GM12878 (cell line): ENCODE results near the gene AEN. TPM values are rescaled to one million over a fixed set of nuclear protein-coding genes. Genes with fewer than 3 reads are reported as not detected.

Experiments
- ATAC-seq: fragments of 200-7000 bp; cut with Tn5 transposase; 3 replicates; pipeline ENCODE4 v1.9.1; 2020; ENCODE audit warnings: mild to moderate bottlenecking, moderate library complexity
- BruUV-seq: library from RNA; stranded (reverse); fragments of 400-500 nt; replicated peaks from 2 replicates; lab custom pipeline; 2021; lab: Mats Ljungman, UMichigan
- CTCF ChIA-PET: fragments of 300-600 bp; sonication (Branson Sonifier 250); formaldehyde crosslinking; extraction: SDS; loops from one replicate; lab custom pipeline; 2021; ENCODE audit warnings: inconsistent platforms; lab: Yijun Ruan, JAX
- POLR2A ChIA-PET: fragments of 350-600 bp; formaldehyde crosslinking; extraction: SDS; loops from one replicate; lab custom pipeline; 2021; ENCODE audit warnings: inconsistent platforms; lab: Charles Lee
- RAD21 ChIA-PET: fragments of 300-600 bp; sonication (Branson Sonifier 250); formaldehyde crosslinking; loops from one replicate; lab custom pipeline; 2023; ENCODE audit warnings: antibody characterized with exemption; ENCODE audit not compliant: unreplicated experiment; lab: Charles Lee
- SMC1A ChIA-PET: fragments of 300-600 bp; sonication (Branson Sonifier 250); formaldehyde crosslinking; loops from one replicate; lab custom pipeline; 2023; ENCODE audit not compliant: unreplicated experiment, uncharacterized antibody; lab: Charles Lee
- DNase-seq: peaks from one replicate; pipeline ENCODE4 v3.0.0-alpha.2; 2011; ENCODE audit warnings: low read depth, low spot score
- FAIRE-seq: peaks from 3 replicates; lab custom pipeline; 2011; peaks lifted over from hg19 to GRCh38; lab: Jason Lieb, UNC
- H2AFZ ChIP-seq: 2 replicates; pipeline ENCODE4 v1.6.0; 2011; ENCODE audit warnings: low read depth, low read length, control low read depth; ENCODE audit not compliant: control insufficient read depth
- H3K27ac ChIP-seq: 2 replicates; pipeline ENCODE4 v1.5.1; 2011; ENCODE audit warnings: control low read depth; ENCODE audit not compliant: control insufficient read depth, insufficient read depth
- H3K27me3 ChIP-seq, 2 experiments: replicated peaks in 1 of 2; 2 replicates each; pipeline versions ENCODE4 v1.6.0 to v1.6.1; 2011; ENCODE audit warnings: low read length in 1 of 2; ENCODE audit not compliant: control insufficient read depth in 2 of 2, insufficient read depth in 2 of 2
- H3K36me3 ChIP-seq, 2 experiments: 2 replicates each; pipeline ENCODE4 v1.5.1; 2011; ENCODE audit warnings: low read length in 1 of 2; ENCODE audit not compliant: control insufficient read depth in 2 of 2, insufficient read depth in 2 of 2
- H3K4me1 ChIP-seq: 2 replicates; pipeline ENCODE4 v1.6.1; 2011; ENCODE audit warnings: mild to moderate bottlenecking, low read length, moderate library complexity, mixed read lengths; ENCODE audit not compliant: control insufficient read depth, insufficient read depth
- H3K4me2 ChIP-seq: 2 replicates; pipeline ENCODE4 v1.6.0; 2011; ENCODE audit warnings: control low read depth; ENCODE audit not compliant: control insufficient read depth, insufficient read depth
- H3K4me3 ChIP-seq: fragments of 200-600 bp; sonication (generic); 2 replicates; pipeline ENCODE4 v1.5.1; 2016
- H3K79me2 ChIP-seq: 2 replicates; pipeline ENCODE4 v1.6.0; 2011; ENCODE audit warnings: low read length; ENCODE audit not compliant: control insufficient read depth, insufficient read depth
- H3K9ac ChIP-seq: 2 replicates; pipeline ENCODE4 v1.8.0; 2011; ENCODE audit warnings: low read length, control low read depth, mixed read lengths; ENCODE audit not compliant: control insufficient read depth, insufficient read depth
- H3K9me3 ChIP-seq: replicated peaks from 3 replicates; pipeline ENCODE4 v1.5.1; 2011; ENCODE audit warnings: mild to moderate bottlenecking, low read length; ENCODE audit not compliant: control insufficient read depth, insufficient read depth
- H4K20me1 ChIP-seq: 2 replicates; pipeline ENCODE4 v1.6.0; 2011; ENCODE audit not compliant: control insufficient read depth, insufficient read depth
- CBFB ChIP-seq: IDR thresholded peaks from 2 replicates; pipeline ENCODE4 v1.6.1; 2016; ENCODE audit warnings: antibody characterized with exemption, low read depth
- CREB1 ChIP-seq: IDR thresholded peaks from 2 replicates; pipeline ENCODE4 v1.6.1; 2012; ENCODE audit warnings: low read depth, mild to moderate bottlenecking, inconsistent platforms
- FOXK2 ChIP-seq: fragments of 450-650 bp; IDR thresholded peaks from 2 replicates; pipeline ENCODE4 v1.6.1; 2017; ENCODE audit warnings: mild to moderate bottlenecking, moderate library complexity
- MYC ChIP-seq: IDR thresholded peaks from 2 replicates; pipeline ENCODE4 v1.6.1; 2011; ENCODE audit warnings: mild to moderate bottlenecking, low read length, moderate library complexity, inconsistent platforms; ENCODE audit not compliant: insufficient read depth, insufficient replicate concordance, insufficient read length, severe bottlenecking
- NKRF ChIP-seq: fragments of 450-650 bp; conservative IDR thresholded peaks from 2 replicates; pipeline ENCODE4 v1.6.1; 2017; ENCODE audit warnings: mild to moderate bottlenecking, moderate library complexity
- TCF7 ChIP-seq: IDR thresholded peaks from 2 replicates; pipeline ENCODE4 v1.6.1; 2014; ENCODE audit warnings: antibody characterized with exemption, borderline replicate concordance
- WGBS: methylation state at CpG from one replicate; pipeline ENCODE4 v1.1.6; 2016; ENCODE audit warnings: low lambda C conversion rate; ENCODE audit not compliant: insufficient replicate concordance, insufficient coverage; ENCODE audit errors: missing lambda C conversion rate; 5-methylcytosine and 5-hydroxymethylcytosine counted together
- in situ Hi-C: fragments of 300-500 bp; cut with MboI; formaldehyde crosslinking; loops from 9 replicates; pipeline ENCODE4 v1.14.3; 2018; ENCODE audit warnings: mixed read lengths
- intact Hi-C: fragments of 100-400 bp; cut with micrococcal nuclease; formaldehyde crosslinking; loops from one replicate; pipeline ENCODE4 v1.14.2; 2022; ENCODE audit not compliant: unreplicated experiment
- microRNA counts: library from miRNA; unstranded; fragments of <30 nt; microRNA quantifications from one replicate; lab custom pipeline; 2016
- microRNA-seq: library from miRNA; unstranded; fragments of <30 nt; microRNA quantifications from one replicate; pipeline ENCODE4, GENCODE V29; 2018
- polyA plus RNA-seq, 11 experiments: library from polyadenylated mRNA; depleted of rRNA in 4 of 11; unstranded in 6 of 11; stranded (reverse) in 5 of 11; fragments of >200 nt; fragmentation: Nextera tagmentation in 4 of 11; fragmentation: Illumina TruSeq in 1 of 11; extraction: Ambion mirVana in 4 of 11; extraction: Trizol in 1 of 11; gene quantifications; 1 replicate in 1 of 11; 2 replicates in 10 of 11; pipeline versions ENCODE4 v1.2.1 to v1.2.3, GENCODE V29; 2011 to 2016; ENCODE audit warnings: inconsistent platforms in 2 of 11, missing spikeins in 2 of 11, low read depth in 1 of 11
- small RNA-seq: library from RNA; depleted of rRNA; stranded (forward); fragments of <200 nt; gene quantifications from one replicate; pipeline ENCODE3, GENCODE V24; 2014
- total RNA-seq, 4 experiments: library from RNA; depleted of rRNA in 3 of 4; stranded (reverse); fragments of >200 nt in 3 of 4; fragmentation: Illumina TruSeq in 1 of 4; extraction: Trizol in 1 of 4; gene quantifications; 2 replicates each; pipeline versions ENCODE4 v1.2.1 to v1.2.3, GENCODE V29; 2013 to 2021
- TF ChIP-seq, protein P1 (sequence below): IDR thresholded peaks from 2 replicates; pipeline ENCODE4 v1.6.1; 2012; ENCODE audit warnings: improper control_type of control experiment, low read depth, low read length; ENCODE audit not compliant: insufficient replicate concordance

AEN gene
- total and polyA plus RNA-seq, 10 of the 15 experiments (the other 5 are each of a cell fraction or from before 2014, with no cell fraction given), result 11.7 to 81.2 (median 53.7) TPM

- Histone ChIP-seq H3K79me2 (no peaks in the 10 kb centered on the region), H3K4me2 (no peak overlapping the region), H3K9ac (no peak overlapping the region), H3K36me3 (no peaks in the 10 kb centered on the region), H3K4me3 (no peak overlapping the region), H3K4me1 (peaks cover 6% of the 10 kb centered on the region), H3K27me3 (no peaks in the 10 kb centered on the region; a peak in 1 of 4 replicates), H3K27ac (no peak overlapping the region), H4K20me1 (no peaks in the 10 kb centered on the region), H2AFZ (no peak overlapping the region), H3K9me3 (no peaks in the 10 kb centered on the region)
- ChIA-PET POLR2A (no interaction called here), CTCF (interaction anchor here (0.9 kb wide), 1 partner anchor 153 kb away, joined by 4 read pairs; no protein-coding TSS in a partner anchor), SMC1A (interaction anchor here (0.9 kb wide), 1 partner anchor 18 kb away, joined by 3 read pairs; no protein-coding TSS in a partner anchor), RAD21 (no interaction called here)
- intact Hi-C loops, result no loop called here
- DNase-seq (no peak), FAIRE-seq (no peak), ATAC-seq (no peak)
- BruUV-seq, result no TSS peak
- WGBS, result 67% methylated on average over 13 of the region's 13 CpGs
- TF ChIP-seq CBFB (no peak), CREB1 (no peak), NKRF (no peak), MYC (no peak), FOXK2 (no peak), TCF7 (no peak)
- TF ChIP-seq, protein P1, sequence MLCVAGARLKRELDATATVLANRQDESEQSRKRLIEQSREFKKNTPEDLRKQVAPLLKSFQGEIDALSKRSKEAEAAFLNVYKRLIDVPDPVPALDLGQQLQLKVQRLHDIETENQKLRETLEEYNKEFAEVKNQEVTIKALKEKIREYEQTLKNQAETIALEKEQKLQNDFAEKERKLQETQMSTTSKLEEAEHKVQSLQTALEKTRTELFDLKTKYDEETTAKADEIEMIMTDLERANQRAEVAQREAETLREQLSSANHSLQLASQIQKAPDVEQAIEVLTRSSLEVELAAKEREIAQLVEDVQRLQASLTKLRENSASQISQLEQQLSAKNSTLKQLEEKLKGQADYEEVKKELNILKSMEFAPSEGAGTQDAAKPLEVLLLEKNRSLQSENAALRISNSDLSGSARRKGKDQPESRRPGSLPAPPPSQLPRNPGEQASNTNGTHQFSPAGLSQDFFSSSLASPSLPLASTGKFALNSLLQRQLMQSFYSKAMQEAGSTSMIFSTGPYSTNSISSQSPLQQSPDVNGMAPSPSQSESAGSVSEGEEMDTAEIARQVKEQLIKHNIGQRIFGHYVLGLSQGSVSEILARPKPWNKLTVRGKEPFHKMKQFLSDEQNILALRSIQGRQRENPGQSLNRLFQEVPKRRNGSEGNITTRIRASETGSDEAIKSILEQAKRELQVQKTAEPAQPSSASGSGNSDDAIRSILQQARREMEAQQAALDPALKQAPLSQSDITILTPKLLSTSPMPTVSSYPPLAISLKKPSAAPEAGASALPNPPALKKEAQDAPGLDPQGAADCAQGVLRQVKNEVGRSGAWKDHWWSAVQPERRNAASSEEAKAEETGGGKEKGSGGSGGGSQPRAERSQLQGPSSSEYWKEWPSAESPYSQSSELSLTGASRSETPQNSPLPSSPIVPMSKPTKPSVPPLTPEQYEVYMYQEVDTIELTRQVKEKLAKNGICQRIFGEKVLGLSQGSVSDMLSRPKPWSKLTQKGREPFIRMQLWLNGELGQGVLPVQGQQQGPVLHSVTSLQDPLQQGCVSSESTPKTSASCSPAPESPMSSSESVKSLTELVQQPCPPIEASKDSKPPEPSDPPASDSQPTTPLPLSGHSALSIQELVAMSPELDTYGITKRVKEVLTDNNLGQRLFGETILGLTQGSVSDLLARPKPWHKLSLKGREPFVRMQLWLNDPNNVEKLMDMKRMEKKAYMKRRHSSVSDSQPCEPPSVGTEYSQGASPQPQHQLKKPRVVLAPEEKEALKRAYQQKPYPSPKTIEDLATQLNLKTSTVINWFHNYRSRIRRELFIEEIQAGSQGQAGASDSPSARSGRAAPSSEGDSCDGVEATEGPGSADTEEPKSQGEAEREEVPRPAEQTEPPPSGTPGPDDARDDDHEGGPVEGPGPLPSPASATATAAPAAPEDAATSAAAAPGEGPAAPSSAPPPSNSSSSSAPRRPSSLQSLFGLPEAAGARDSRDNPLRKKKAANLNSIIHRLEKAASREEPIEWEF, result no peak
- in situ Hi-C loops, result no loop called here
Measured at GRCh38 chr15:88681610-88682221, 60.6 kb downstream of the AEN start.

MicroRNA genes within 50 kb of the gene (microRNA counts, 767-probe panel; counts per million panel counts)
- microRNA hsa-miR-1179 (lab: Ali Mortazavi, UCI) (55.3 counts per million), microRNA hsa-miR-7-5p (lab: Ali Mortazavi, UCI) (1,853 counts per million, percentile 71 among the panel's probes with 10 or more counts)

Small RNA genes lying within 50 kb of the gene (microRNA-seq; reads per million reads assigned to microRNA genes)
- gene MIR1179 (0.94 reads per million), gene MIR3529 (not detected), gene MIR7-2 (not detected)

Small RNA genes lying within 50 kb of the gene (small RNA-seq; reads per million reads assigned to genes)
- gene MIR1179 (not detected), gene MIR7-2 (not detected)

Other genes with a start within 250 kb of the AEN start
- gene MRPL46, start 154.0 kb upstream of the AEN start, total RNA-seq (2014; rRNA removed), result 33.0 and 37.4 TPM in 2 replicates
- 41.1 and 42.4 TPM in 2 replicates for gene MRPL46, start 154.0 kb upstream of the AEN start, total RNA-seq (2014; rRNA removed; fragmentation: Illumina TruSeq; extraction: Trizol)
- 37.9 and 39.5 TPM in 2 replicates for gene MRPL46, start 154.0 kb upstream of the AEN start, total RNA-seq (2021)
- 48.5 and 50.4 TPM in 2 replicates for gene MRPL46, start 154.0 kb upstream of the AEN start, polyA plus RNA-seq (2011; rRNA removed)
- 40.5 and 41.7 TPM in 2 replicates for gene MRPL46, start 154.0 kb upstream of the AEN start, polyA plus RNA-seq (2014; fragmentation: Illumina TruSeq; extraction: Trizol)
- 10 to 100 TPM; 55.3 to 66.9 TPM for gene MRPL46, start 154.0 kb upstream of the AEN start, polyA plus RNA-seq (2014; fragmentation: Nextera tagmentation; extraction: Ambion mirVana)
- 54.6 and 57.7 TPM in 2 replicates for gene MRPL46, start 154.0 kb upstream of the AEN start, polyA plus RNA-seq (2014; rRNA removed)
- gene MRPL46, start 154.0 kb upstream of the AEN start, polyA plus RNA-seq (2016; fragmentation: Nextera tagmentation; extraction: Ambion mirVana), result 10 to 100 TPM; 95.9 to 96.7 TPM
- gene MRPS11, start 153.6 kb upstream of the AEN start, total RNA-seq (2014; rRNA removed), result 65.2 and 71.8 TPM in 2 replicates
- 50.4 and 55.1 TPM in 2 replicates for gene MRPS11, start 153.6 kb upstream of the AEN start, total RNA-seq (2014; rRNA removed; fragmentation: Illumina TruSeq; extraction: Trizol)
- 72.2 and 73.7 TPM in 2 replicates for gene MRPS11, start 153.6 kb upstream of the AEN start, total RNA-seq (2021)
- 77.5 and 104 TPM in 2 replicates for gene MRPS11, start 153.6 kb upstream of the AEN start, polyA plus RNA-seq (2011; rRNA removed)
- 24.6 and 57.9 TPM in 2 replicates for gene MRPS11, start 153.6 kb upstream of the AEN start, polyA plus RNA-seq (2014; fragmentation: Illumina TruSeq; extraction: Trizol)
- 10 to 100 TPM; 37.1 to 44.3 TPM for gene MRPS11, start 153.6 kb upstream of the AEN start, polyA plus RNA-seq (2014; fragmentation: Nextera tagmentation; extraction: Ambion mirVana)
- 99.9 and 103 TPM in 2 replicates for gene MRPS11, start 153.6 kb upstream of the AEN start, polyA plus RNA-seq (2014; rRNA removed)
- 100 to 1,000 TPM; 138 to 148 TPM for gene MRPS11, start 153.6 kb upstream of the AEN start, polyA plus RNA-seq (2016; fragmentation: Nextera tagmentation; extraction: Ambion mirVana)
- gene DET1, start 74.7 kb upstream of the AEN start, total RNA-seq (2014; rRNA removed), result 1.7 and 2.7 TPM in 2 replicates
- gene DET1, start 74.7 kb upstream of the AEN start, total RNA-seq (2014; rRNA removed; fragmentation: Illumina TruSeq; extraction: Trizol), result 0.94 and 1.0 TPM in 2 replicates
- 0.82 and 2.1 TPM in 2 replicates for gene DET1, start 74.7 kb upstream of the AEN start, total RNA-seq (2021)
- 1.2 and 1.6 TPM in 2 replicates for gene DET1, start 74.7 kb upstream of the AEN start, polyA plus RNA-seq (2011; rRNA removed)
- 0.73 and 1.5 TPM in 2 replicates for gene DET1, start 74.7 kb upstream of the AEN start, polyA plus RNA-seq (2014; fragmentation: Illumina TruSeq; extraction: Trizol)
- gene DET1, start 74.7 kb upstream of the AEN start, polyA plus RNA-seq (2014; fragmentation: Nextera tagmentation; extraction: Ambion mirVana), result under 1 TPM; 0.16 to 0.50 TPM
- gene DET1, start 74.7 kb upstream of the AEN start, polyA plus RNA-seq (2014; rRNA removed), result 1.7 TPM in 2 replicates
- 1 to 10 TPM; 1.1 to 1.3 TPM for gene DET1, start 74.7 kb upstream of the AEN start, polyA plus RNA-seq (2016; fragmentation: Nextera tagmentation; extraction: Ambion mirVana)
- gene ISG20, start 17.7 kb downstream of the AEN start, total RNA-seq (2014; rRNA removed), result 210 and 228 TPM in 2 replicates
- gene ISG20, start 17.7 kb downstream of the AEN start, total RNA-seq (2014; rRNA removed; fragmentation: Illumina TruSeq; extraction: Trizol), result 48.5 and 53.8 TPM in 2 replicates
- gene ISG20, start 17.7 kb downstream of the AEN start, total RNA-seq (2021), result 76.5 and 90.2 TPM in 2 replicates
- 46.6 and 182 TPM in 2 replicates for gene ISG20, start 17.7 kb downstream of the AEN start, polyA plus RNA-seq (2011; rRNA removed)
- 3.5 and 23.4 TPM in 2 replicates for gene ISG20, start 17.7 kb downstream of the AEN start, polyA plus RNA-seq (2014; fragmentation: Illumina TruSeq; extraction: Trizol)
- 10 to 100 TPM; 49.6 to 92.9 TPM for gene ISG20, start 17.7 kb downstream of the AEN start, polyA plus RNA-seq (2014; fragmentation: Nextera tagmentation; extraction: Ambion mirVana)
- gene ISG20, start 17.7 kb downstream of the AEN start, polyA plus RNA-seq (2014; rRNA removed), result 177 and 251 TPM in 2 replicates
- 10 to 100 TPM; 80.7 to 91.1 TPM for gene ISG20, start 17.7 kb downstream of the AEN start, polyA plus RNA-seq (2016; fragmentation: Nextera tagmentation; extraction: Ambion mirVana)
- gene ACAN, start 182.1 kb downstream of the AEN start, total RNA-seq (2014; rRNA removed), result not detected in 2 replicates
- gene ACAN, start 182.1 kb downstream of the AEN start, total RNA-seq (2014; rRNA removed; fragmentation: Illumina TruSeq; extraction: Trizol), result not detected in 2 replicates
- gene ACAN, start 182.1 kb downstream of the AEN start, total RNA-seq (2021), result not detected in 2 replicates
- gene ACAN, start 182.1 kb downstream of the AEN start, polyA plus RNA-seq (2011; rRNA removed), result not detected in 2 replicates
- not detected in 2 replicates for gene ACAN, start 182.1 kb downstream of the AEN start, polyA plus RNA-seq (2014; fragmentation: Illumina TruSeq; extraction: Trizol)
- gene ACAN, start 182.1 kb downstream of the AEN start, polyA plus RNA-seq (2014; fragmentation: Nextera tagmentation; extraction: Ambion mirVana), result not detected
- gene ACAN, start 182.1 kb downstream of the AEN start, polyA plus RNA-seq (2014; rRNA removed), result not detected in 2 replicates
- gene ACAN, start 182.1 kb downstream of the AEN start, polyA plus RNA-seq (2016; fragmentation: Nextera tagmentation; extraction: Ambion mirVana), result not detected